Spleen (tissue), 7 donors: ENCODE data around the gene MED23.

Experiments used
- CTCF ChIP-seq, 11 experiments: fragments of 200-600 bp in 7 of 11; fragments of 450-650 bp in 4 of 11; sonication (generic) in 4 of 11; IDR thresholded peaks in 8 of 11; conservative IDR thresholded peaks in 3 of 11; 1 replicate in 7 of 11; 2 replicates in 4 of 11; pipeline versions ENCODE4 v1.4.0 to v1.8.0; 2016 to 2021; ENCODE audit warnings: antibody characterized with exemption in 11 of 11, inconsistent platforms in 4 of 11, mild to moderate bottlenecking in 1 of 11
- POLR2A ChIP-seq, 3 donors: fragments of 450-650 bp; IDR thresholded peaks; one replicate each; pipeline ENCODE4 v1.5.1; 2017; ENCODE audit warnings: antibody characterized with exemption in 3 of 3, mild to moderate bottlenecking in 1 of 3
- POLR2AphosphoS5 ChIP-seq, 3 donors: sonication (generic); formaldehyde crosslinking; IDR thresholded peaks; one replicate each; pipeline ENCODE4 v1.5.1; 2017; ENCODE audit warnings: antibody characterized with exemption in 3 of 3
- donor health status: DM: no; HTN: no; CAD: no; lungs with moderate emphysema.
- donor health status: DM: no; HTN: no; CAD: no.
- donor health status: DM: no; HTN: no; CAD: no.

- TF ChIP-seq POLR2AphosphoS5 (IDR thresholded peaks at IDR 0.05) (no peak), CTCF (IDR thresholded peaks at IDR 0.05 in 8 of 11, conservative IDR thresholded peaks at IDR 0.05 in 3 of 11) (no peak), POLR2A (IDR thresholded peaks at IDR 0.05) (no peak)
Measured at GRCh38 chr6:131638013-131638412, 10.0 kb upstream of the MED23 start.
